ENCODE measurements around the gene DERL2.

Gene DERL2

DNA sequence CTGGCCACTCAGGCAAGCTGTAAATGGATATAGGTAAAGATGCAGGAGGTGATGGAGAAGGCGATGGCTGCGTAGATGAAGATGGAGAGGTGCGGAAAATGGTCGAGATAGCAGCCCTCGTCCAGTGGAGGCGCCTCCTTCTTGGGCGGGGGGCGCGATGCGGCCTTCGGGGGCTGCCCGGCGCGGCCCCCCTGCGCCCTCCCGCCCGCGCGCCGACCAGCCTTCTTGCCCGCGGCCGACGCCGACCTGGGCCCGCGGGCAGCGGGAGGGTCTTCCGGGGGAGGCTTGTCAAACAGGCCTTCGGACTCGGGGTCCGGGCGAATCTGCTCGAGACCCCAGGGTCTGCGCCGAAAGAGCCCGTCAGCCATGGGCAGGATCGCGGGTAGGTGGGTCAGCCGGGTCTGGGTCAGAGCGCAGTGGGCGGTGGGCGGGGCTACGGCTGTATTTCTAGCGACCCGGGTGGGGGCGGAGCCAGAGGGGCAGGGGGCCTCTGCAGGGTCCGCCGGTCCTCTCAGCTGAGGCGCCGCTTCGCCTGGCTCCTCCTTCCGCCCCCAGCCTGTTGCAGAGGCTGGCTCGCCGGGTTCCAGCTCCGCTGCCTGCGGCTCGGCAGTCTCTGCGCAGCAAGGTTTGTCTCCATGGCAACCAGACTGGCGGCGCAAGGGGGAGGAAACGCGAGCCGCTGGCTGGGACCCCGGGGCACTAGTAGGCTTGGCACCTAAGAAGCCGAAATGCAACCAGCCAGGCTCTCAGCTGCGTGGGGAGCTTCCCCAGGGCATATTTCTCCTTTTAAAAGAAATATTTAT lies 14.8 kb upstream of the DERL2 start:
- peak; percentile 90 for DNase-seq

DNA sequence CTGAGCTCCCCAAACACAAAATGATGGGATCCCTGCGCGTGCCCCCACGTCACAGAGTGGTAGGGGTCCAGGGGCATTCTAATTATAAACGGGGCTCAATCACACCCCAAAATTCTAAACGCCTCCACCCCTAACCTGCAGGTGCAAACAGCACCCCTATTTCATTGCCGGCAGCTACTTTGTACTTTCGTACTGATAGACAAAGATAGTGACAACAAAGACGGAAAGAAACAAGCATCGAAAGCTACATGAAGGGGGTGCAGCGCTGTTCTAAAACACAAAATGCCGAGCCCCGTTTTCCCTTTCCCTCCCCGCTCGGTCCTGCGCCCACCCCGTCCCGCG lies 14.2 kb upstream of the DERL2 start:
- DNase-seq, result no peak

DNA sequence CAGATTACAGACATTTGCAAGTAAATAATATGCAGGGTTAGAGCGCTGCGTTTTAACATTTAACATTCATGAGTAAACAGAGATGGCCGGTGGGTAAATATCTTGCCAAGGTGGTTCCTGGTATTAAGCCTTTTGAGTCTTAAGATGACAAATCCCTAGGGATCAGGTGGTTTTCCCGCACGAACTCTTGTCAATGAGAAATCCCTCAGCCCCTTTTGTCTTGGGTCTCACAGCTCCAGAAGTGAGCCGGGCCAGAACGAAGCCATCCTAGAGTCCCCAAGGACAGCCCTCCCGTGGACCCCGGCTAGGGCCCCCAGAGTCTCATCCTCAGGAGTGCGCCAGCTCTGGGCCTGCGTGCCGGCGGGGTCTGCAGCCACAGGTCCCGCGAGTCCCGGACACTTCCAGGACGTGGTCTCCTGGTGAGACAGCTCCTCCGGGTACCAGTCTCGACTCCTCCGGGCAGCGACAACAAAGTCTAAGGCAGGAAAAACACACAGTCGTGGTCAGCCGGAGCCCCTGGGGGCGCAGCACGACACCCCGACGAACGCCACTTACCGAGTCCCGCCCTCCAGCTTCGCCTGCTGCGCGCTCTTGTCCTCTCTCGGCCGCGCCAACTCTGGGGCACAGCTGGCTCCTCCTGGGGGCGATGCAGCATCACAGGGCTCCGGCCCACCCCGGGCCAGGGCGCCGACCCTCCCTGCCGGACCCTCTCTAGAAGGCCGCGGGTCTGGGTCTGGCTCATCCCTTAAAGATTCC lies 13.7 kb upstream of the DERL2 start:
- DNase-seq, result no peak

DNA sequence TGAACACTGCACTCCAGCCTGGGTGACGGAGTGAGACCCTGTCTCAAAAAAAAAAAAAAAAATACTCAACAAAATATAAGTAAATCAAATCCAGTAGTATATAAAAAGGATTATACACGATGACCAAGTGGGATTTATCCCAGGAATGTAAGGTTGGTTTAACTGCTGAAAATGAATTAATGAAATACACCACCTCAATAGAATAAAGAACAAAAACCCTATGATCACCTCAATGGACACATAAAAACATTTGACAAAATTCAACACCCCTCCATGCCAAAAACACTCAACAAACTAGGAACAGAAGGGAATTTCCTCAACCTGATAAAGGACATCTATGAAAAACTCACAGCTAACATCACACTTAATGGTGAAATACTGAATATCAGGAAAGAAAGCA lies 7.0 kb upstream of the DERL2 start:
- no peak for DNase-seq

DNA sequence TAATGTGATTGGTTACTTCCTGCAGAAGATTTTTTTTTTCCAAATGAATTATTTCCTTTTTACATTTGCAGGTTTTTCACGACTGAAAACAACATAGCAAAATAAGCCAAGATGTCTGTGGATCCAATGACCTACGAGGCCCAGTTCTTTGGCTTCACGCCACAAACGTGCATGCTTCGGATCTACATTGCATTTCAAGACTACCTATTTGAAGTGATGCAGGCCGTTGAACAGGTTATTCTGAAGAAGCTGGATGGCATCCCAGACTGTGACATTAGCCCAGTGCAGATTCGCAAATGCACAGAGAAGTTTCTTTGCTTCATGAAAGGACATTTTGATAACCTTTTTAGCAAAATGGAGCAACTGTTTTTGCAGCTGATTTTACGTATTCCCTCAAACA lies 2.8 kb upstream of the DERL2 start:
- DNase-seq, result no peak

DNA sequence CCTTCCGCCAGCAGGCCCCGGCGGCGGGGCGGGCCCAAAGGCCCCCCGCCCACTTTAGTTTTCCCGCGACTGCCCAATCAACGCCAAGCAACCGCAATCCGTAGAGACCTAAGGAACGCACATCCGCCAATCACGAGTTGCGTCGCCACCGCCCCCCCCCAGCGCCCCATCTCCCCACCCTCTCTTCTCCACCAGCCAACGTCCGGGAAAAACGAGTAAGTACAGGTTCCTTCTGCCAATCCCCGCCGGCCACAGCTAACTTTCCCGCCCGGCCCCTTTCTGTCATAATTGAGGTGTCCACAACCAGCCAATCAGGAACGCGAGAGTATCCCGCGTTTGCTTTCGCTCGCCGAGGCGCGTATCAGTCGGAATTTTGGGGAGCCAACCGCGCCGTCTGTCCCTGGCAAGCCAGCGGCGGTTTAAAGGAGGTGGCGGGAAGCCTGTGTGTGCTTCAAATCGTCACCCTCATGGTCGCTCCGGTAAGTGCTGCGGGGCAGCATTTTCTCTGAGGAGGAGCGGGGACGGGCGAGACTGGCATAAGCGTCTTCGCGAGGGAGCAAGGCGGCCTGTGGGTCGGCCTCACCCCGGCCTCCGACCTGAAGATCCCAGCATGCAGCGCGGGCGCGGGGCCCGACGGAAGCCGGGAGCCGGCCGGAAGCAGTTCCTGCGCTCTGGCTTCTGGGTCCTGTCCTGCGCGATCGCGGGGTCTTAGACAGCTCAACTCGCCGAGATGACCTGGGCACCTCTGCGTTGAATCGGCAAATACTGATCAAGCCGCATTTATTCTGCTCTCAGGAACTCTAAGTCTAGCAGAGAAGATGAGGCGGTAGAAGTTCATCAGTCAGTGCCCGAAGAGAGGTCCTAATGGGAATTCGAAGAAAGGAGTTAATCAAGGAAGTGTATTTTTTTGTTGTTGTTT lies 487 bp upstream of the DERL2 start, which contains the start of gene MIS12:
MIS12 (plus strand) TSS at position 361 of the 919 bp plus-strand sequence. CDS start 2,297 bp downstream, outside the sequence.
- DNase-seq, result peak; percentile 99

DNA sequence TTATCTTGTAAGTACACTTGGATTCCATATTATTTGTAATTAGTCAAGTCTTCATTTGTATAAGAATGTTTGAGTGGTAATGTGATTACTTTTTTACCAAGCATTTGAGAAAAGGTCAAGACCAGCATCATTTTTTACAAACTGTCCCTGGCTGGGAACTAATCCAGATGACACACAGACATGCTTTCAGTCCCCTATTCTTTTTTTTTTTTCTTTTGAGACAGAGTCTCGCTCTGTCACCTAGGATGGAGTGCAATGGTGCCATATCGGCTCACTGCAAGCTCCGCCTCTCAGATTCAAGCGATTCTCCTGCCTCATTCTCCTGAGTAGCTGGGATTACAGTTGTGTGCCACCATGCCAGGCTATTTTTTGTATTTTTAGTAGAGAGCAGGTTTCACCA lies 4.5 kb downstream of the DERL2 start:
- DNase-seq, result no peak

DNA sequence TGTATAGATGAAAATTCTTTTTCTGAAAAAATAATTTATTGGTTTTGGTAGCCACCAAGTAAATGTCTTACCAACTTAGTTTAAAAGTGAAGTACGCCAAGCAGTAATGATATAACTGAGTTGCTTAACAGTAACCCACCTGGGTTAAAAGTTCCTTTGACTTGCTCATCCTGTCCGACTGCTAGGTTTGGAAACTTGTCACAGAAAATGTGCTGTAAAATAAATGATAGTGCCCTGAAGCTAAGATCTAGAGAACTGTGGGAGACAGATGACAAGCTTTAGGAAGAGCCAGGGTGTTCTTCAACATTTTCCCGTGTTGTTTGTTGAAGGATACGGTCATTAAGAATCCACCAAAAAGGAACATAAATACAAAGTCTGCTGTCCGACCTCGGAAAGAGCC lies 5.0 kb downstream of the DERL2 start:
- no peak for DNase-seq

DNA sequence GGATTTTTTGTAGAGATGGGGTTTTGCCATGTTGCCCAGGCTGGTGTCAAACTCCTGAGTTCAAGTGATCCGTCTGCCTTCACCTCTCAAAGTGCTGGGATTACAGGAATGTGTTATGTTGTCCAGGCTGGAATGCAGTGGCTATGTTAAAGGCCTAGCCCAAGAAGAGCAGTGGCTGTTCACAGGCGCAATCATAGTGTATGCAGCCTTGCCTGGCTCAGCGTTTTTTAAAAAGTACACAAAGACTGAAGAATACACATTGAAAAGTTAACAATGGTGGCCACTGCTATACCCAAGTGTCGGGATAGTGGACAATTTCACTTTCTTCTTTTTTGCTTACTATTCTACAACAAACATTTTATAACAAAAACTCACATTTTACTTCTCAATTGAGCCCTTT lies 7.0 kb downstream of the DERL2 start:
- no peak for DNase-seq

DNA sequence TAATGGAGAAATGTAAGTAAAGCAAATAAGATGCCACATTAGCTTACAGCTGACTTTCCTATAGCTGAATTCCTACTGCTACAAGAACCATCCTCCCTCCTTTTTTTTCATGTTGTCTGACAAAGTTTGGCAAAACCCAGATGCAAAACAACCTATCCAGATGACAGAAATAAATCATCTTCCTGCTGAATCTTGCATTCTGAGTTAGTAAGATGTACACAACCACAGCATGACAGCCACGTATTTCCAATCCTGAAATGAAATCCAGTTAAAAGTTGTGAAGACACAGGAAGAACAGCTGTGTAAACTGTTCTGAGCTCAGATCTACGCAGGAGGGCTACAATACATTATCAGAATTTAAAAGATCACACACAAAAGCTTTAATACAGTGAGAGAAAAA lies 12.1 kb downstream of the DERL2 start:
- DNase-seq, result no peak

DNA sequence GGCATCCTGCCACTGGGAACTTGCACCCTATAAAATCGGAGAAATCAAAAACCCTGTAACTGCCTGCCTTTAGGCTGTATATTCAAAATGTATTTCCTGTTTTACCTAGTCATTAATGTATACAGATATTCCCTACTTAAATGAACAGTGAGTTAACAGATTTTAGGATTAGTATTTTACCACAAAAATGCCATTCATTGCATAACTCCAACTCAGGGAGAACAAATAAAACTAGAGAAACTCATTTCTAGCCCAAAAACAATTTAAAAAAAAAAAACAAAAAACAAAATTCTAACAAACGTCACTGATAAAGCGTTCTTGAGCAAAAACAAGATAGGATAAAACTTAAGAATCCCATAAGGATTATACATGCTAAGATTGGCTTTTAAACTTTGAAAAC lies 13.5 kb downstream of the DERL2 start:
- DNase-seq, result no peak

DNA sequence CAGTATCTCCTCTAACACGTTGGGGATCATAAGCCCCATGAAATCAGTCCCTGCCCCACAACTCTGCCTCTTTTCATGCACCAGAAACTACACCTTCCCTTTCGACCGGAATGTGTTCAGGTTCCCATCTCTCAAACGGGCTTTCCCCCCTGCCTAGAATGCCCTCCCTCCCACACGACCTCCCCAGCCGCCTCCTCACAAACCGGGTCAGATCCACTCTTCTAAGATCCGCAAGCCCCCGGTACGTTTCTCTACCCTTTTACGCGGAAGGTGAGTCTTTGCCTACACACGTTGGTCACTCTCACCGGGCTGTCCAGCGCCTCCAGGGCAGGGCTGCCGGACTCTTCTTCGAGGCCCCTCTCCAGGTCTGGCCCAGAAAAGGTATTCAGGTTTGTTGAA lies 17.9 kb downstream of the DERL2 start:
- no peak for DNase-seq

DNA sequence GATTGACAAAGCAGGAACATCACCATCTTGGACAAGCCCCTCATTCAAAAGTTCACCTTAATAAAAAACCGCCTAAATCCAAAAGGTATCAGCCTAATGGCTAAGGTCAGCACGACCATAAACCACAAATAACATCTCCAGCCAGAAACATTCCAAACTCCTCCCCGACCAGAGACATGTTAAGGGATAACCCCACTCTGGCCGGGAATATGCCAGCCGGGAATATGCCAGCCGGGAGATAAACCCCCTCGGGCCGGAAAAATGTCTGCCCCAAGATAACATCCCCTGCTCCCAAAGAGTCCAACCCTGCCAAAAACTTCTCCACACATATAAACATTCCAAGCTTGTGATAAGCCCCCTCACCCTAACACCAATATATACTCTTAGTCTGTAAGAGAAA lies 18.6 kb downstream of the DERL2 start:
- no peak for DNase-seq

DNA sequence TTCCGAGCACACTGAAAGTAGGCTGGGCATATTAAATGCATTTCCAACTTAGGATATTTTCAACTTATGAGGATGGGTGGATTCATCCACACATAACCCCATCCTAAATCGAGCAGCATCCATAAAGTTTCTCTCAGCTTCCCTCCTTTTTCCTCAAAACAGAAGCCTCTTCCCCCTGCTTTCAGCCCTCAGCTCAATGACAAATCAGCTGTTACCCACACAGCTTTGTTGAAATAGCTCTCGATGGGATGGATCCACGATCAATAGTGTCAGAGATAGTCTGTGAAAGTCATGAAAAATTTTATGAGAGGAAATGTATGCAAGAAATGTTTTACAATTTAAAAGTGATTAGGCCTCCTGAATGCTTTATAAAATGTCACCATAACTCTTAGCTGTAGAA lies 19.7 kb downstream of the DERL2 start:
- DNase-seq, result no peak

DNA sequence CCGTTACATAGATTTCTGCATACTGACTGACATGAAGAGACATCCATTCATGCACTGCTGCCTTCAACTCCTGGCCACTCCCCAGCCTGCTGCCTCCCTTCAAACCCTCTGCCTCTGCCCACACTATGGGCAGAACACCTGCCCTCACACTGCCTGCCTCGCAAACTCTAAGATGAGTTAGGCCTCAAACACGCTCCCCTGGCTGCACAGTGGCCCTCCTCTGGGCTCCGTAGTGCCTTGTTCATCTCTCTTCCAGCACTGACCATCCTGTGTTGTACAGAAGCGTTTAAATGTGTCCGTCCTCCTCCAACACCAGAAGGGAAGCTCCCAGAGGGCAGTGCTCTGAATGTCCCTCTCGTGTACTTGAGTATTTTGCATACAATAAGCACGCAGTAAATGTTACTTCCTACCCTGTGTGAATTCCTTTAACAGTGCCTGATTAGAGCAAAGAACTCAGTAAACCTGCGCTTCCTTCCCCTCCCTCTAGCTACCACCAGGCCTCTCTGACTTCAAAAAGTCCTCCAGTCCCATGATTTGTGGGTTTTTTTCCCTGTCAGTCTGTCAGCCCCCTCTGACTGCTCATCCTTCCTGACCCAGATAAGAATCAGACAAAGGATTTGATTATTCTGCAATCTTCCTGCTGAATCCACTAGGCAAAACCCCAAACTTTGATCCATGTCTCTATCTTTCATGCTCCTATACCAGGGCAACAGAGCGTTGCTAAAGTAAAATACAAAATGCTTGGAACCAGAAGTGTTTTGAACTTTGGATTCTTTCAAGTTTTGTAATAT lies 21.1 kb downstream of the DERL2 start:
- no peak for DNase-seq

DNA sequence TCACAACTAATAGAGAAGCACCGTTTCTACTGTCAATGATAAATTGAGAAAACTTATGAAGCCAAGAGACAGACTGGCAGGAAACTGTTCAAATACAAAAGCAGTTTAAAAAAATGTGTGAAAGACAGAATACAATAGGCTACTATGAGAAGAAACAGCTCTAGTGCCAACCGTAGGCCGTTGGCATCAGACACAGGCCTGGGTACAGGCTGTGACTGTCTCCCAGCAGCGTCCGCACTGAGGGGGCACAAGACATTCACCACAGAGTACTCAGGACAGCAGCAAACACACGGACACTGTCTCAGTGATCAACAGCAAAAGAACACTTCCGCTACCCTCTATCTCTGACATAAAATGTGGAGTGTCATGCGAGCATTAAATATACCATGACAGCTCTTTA lies 39.2 kb downstream of the DERL2 start:
- DNase-seq, result no peak

DNA sequence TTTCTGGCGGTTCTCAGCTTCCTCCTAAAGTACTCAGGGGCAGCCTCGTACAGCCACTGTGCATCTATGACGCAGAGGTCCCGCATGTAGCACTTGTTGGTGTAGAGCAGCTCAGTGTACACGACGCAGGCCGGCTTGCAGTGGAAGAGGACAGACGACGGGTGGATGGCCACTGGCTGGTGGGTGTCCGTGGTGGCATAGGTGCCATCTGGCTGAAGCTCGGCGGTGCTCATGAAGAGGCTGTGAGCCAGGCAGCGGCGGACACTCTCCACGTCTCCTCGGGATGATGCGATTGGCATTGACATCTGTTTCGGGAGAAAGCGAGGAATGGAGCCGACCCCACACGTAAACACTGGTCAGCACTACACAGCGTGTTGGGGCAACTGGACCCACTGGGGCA lies 41.8 kb downstream of the DERL2 start:
- DNase-seq, result no peak

DNA sequence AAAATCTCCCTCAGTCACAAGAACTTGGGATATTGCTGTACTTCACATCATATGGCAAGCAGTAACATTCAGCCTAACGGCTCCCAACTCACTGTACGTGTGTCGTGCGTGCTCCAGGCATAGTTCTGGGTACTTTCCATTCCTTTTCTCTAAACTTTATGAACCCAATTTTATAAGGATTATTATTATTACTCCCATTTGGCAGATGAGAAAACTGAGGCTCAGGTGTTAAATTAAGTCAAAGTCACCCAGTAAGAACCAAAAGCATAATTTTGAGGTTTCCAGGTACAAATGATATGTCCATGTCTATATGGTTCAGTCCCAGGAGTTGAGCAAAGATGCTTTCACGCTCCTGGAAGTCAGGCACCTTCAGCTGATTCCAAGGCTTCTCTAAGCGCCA lies 42.2 kb downstream of the DERL2 start:
- DNase-seq, result no peak

DNA sequence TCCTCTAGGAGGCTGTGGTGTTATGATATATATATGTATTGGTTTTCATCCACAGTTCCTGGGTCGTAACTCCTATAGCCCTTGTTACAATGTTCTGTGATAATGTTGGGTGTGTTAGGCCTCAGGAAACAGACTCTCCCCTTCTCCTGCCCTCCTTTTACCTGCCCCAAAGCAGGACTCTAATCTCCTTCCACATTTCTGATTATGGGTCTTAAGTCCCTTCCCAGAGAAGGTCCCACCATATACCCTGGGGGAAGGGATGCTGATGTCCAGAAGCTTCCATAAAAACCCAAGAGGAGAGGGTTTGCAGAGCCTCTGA lies 46.6 kb downstream of the DERL2 start:
- DNase-seq, result no peak

DNA sequence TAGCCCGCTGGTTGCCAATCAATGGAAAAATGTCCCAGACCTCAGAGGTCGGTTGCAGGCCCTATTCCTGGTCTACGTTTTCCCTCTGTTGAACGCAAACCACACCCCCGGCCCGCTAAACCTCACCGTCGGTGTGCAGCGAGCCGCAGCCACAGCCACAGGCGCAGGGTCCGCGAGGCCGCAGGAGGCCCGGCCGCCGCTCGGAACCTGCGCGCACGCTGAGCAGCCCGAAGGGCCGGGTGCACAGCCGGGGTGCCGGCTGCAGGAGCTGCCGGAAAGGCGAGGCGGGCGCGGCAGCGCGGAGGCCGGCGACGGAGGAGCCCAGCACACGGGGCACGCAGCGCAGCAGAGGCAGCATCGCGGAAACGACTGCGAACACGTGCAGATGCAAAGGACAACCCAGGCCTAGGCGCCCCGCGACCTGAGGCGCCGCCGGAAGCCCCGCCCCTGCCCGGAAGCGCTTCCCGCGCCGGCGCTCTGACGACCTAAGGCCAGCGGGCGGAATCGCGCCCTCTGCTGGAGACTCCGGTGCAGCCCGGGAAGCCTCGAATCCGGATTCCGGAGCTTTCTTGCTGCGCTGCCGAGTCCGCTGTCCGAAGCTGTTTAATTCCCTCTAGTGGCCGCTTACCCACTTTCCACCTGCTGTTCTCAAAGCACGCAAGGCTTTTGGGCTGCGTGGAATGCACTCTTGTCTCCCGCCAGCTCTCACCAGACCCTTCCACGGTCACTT lies 47.1 kb downstream of the DERL2 start, which contains the start of gene C1QBP:
C1QBP (minus strand) TSS at position 440 of the 730 bp plus-strand sequence; CDS start at position 358, 82 bp downstream.
- DNase-seq, result peak; percentile 82

DNA sequence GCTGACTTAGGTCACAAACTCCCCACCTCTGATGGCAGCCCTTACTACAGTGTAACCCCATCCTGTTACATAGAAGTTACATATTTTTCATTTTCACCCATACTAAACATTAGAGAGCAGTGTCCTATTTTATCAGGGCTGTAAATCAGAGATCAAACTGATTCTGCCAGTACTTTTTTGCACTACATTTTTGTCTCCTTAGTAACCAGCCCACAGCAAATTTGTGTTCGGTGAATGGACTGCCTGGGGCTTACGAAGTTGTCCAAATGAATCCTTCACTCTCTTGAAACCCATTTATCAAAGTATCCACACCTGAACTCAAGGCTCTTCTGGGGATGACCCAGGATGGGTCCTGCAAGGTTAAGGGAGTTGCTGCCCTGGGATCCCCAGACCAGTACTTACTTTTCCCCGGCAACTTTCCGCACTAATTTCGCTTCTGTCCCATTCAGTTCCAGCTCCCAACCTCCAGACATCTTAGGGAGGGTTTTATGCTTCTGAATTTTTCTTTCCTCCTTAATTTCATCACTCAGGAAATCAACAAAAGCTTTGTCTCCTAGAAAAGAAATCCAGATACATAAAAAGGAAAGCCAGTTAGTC lies 48.2 kb downstream of the DERL2 start:
- no peak for DNase-seq
